K562 (cell line): ENCODE measurements around the gene PTOV1.

Experiments
- EZH2 ChIP-seq: IDR thresholded peaks from 2 replicates; pipeline ENCODE4 v1.6.1; 2012; ENCODE audit warnings: low read depth, mild to moderate bottlenecking, inconsistent platforms, low read length, borderline replicate concordance
- GATA2 ChIP-seq: sonication (generic); formaldehyde crosslinking; IDR thresholded peaks from 2 replicates; pipeline ENCODE4 v1.4.0; 2020; ENCODE audit warnings: mild to moderate bottlenecking, missing genetic modification reagents
- KDM5B ChIP-seq: fragments of 200-600 bp; sonication (generic); IDR thresholded peaks from 2 replicates; pipeline ENCODE4 v1.6.1; 2012; ENCODE audit warnings: low read depth, mild to moderate bottlenecking, moderate library complexity, low read length, control low read depth, inconsistent platforms; ENCODE audit not compliant: insufficient replicate concordance
- SMARCA4 ChIP-seq: fragments of 450-650 bp; IDR thresholded peaks from 2 replicates; pipeline ENCODE4 v1.6.1; 2016
- SRF ChIP-seq, 2 experiments: fragments of 250-450, 450-650 bp in 1 of 2; sonication (Bioruptor Pico) in 1 of 2; sonication (generic) in 1 of 2; formaldehyde crosslinking; IDR thresholded peaks; 2 replicates each; pipeline versions ENCODE4 v1.5.0 to v1.5.1; 2020 to 2022; ENCODE audit warnings: mild to moderate bottlenecking in 1 of 2, missing genetic modification reagents in 1 of 2
- ZNF133 ChIP-seq: fragments of 250-450 bp; sonication (Bioruptor Pico); IDR thresholded peaks from 2 replicates; pipeline ENCODE4 v1.4.0; 2020; ENCODE audit warnings: mild to moderate bottlenecking
- ZNF507 ChIP-seq: conservative IDR thresholded peaks from 2 replicates; pipeline ENCODE4 v1.6.1; 2017; ENCODE audit warnings: missing genetic modification characterization, missing compliant biosample characterization
- TF ChIP-seq, protein P1 (sequence below), 3 experiments: IDR thresholded peaks in 2 of 3; conservative IDR thresholded peaks in 1 of 3; 2 replicates each; pipeline ENCODE4 v1.5.1; 2011 to 2012; ENCODE audit warnings: low read length in 3 of 3, mild to moderate bottlenecking in 3 of 3, control low read depth in 2 of 3, improper control_type of control experiment in 1 of 3, inconsistent platforms in 1 of 3, low read depth in 1 of 3, mixed read lengths in 1 of 3, moderate library complexity in 1 of 3; ENCODE audit not compliant: insufficient read depth in 2 of 3
- TF ChIP-seq, protein P2 (sequence below): sonication (generic); formaldehyde crosslinking; IDR thresholded peaks from 2 replicates; pipeline ENCODE4 v1.8.1; 2023; ENCODE audit warnings: mild to moderate bottlenecking, missing genetic modification reagents
- TF ChIP-seq, protein P3 (sequence below): sonication (generic); formaldehyde crosslinking; IDR thresholded peaks from 2 replicates; pipeline ENCODE4 v1.4.0; 2020; ENCODE audit warnings: mild to moderate bottlenecking, missing genetic modification reagents

DNA sequence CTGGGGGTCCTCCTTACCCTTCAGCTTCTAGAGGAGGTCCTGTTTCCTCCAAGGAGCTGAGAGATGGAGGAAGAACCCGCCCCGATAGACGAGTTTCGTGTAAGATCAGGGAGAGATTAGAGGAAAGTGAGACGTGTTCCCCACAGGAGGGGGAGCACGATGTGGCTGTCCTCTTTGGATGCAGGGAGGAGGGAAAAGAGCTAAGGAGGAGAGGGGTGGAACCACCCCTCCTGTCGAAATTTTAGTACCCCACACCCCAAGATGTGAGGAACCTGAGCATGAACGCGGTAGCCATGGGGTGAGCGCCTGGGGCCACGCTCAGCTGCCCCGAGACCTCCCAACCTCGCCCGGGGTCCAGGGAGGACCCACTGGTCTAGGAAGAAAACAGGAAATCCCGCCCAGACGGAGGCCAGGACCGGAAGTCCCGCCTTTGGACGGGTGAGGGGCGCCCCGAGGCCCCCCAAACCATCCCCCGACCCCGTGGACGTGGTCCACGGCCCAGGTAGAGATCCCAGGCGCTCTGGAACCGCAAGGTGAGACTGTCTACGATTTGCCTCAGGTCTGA, 25.0 kb downstream of the PTOV1 start:
- TF ChIP-seq ZNF133 (CRISPR knock-in tag) (no peak), ZNF507 (tag) (no peak), GATA2 (CRISPR knock-in tag) (no peak), SRF (CRISPR knock-in tag; IDR thresholded peaks at IDR 0.05) (peak in 1 of 2 experiments; percentile 87; a peak in 1 of 4 replicates), SMARCA4 (no peak), EZH2 (no peak), KDM5B (peak; percentile 7)
- TF ChIP-seq, protein P1, sequence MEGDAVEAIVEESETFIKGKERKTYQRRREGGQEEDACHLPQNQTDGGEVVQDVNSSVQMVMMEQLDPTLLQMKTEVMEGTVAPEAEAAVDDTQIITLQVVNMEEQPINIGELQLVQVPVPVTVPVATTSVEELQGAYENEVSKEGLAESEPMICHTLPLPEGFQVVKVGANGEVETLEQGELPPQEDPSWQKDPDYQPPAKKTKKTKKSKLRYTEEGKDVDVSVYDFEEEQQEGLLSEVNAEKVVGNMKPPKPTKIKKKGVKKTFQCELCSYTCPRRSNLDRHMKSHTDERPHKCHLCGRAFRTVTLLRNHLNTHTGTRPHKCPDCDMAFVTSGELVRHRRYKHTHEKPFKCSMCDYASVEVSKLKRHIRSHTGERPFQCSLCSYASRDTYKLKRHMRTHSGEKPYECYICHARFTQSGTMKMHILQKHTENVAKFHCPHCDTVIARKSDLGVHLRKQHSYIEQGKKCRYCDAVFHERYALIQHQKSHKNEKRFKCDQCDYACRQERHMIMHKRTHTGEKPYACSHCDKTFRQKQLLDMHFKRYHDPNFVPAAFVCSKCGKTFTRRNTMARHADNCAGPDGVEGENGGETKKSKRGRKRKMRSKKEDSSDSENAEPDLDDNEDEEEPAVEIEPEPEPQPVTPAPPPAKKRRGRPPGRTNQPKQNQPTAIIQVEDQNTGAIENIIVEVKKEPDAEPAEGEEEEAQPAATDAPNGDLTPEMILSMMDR (IDR thresholded peaks at IDR 0.05 in 2 of 3, conservative IDR thresholded peaks at IDR 0.05 in 1 of 3; ENCODE audit: insufficient read depth in 2 of 3, low read depth in 1 of 3, low read length in 3 of 3), result no peak
- TF ChIP-seq, protein P2, sequence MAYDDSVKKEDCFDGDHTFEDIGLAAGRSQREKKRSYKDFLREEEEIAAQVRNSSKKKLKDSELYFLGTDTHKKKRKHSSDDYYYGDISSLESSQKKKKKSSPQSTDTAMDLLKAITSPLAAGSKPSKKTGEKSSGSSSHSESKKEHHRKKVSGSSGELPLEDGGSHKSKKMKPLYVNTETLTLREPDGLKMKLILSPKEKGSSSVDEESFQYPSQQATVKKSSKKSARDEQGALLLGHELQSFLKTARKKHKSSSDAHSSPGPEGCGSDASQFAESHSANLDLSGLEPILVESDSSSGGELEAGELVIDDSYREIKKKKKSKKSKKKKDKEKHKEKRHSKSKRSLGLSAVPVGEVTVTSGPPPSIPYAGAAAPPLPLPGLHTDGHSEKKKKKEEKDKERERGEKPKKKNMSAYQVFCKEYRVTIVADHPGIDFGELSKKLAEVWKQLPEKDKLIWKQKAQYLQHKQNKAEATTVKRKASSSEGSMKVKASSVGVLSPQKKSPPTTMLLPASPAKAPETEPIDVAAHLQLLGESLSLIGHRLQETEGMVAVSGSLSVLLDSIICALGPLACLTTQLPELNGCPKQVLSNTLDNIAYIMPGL, result 0 out of 2 replicates have a peak, but pooled peaks have one; percentile 64
- TF ChIP-seq, protein P3, sequence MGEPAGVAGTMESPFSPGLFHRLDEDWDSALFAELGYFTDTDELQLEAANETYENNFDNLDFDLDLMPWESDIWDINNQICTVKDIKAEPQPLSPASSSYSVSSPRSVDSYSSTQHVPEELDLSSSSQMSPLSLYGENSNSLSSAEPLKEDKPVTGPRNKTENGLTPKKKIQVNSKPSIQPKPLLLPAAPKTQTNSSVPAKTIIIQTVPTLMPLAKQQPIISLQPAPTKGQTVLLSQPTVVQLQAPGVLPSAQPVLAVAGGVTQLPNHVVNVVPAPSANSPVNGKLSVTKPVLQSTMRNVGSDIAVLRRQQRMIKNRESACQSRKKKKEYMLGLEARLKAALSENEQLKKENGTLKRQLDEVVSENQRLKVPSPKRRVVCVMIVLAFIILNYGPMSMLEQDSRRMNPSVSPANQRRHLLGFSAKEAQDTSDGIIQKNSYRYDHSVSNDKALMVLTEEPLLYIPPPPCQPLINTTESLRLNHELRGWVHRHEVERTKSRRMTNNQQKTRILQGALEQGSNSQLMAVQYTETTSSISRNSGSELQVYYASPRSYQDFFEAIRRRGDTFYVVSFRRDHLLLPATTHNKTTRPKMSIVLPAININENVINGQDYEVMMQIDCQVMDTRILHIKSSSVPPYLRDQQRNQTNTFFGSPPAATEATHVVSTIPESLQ, result no peak
